Measurements from ENCODE around the gene HBS1L. TPM values are rescaled to one million over a fixed set of nuclear protein-coding genes. Genes with fewer than 3 reads are reported as not detected.

HBS1L gene
- total and polyA plus RNA-seq, 9 of the 15 experiments (the other 6 are each of a cell fraction or from before 2014, with no cell fraction given): 101 to 199 (median 145) TPM

DNA sequence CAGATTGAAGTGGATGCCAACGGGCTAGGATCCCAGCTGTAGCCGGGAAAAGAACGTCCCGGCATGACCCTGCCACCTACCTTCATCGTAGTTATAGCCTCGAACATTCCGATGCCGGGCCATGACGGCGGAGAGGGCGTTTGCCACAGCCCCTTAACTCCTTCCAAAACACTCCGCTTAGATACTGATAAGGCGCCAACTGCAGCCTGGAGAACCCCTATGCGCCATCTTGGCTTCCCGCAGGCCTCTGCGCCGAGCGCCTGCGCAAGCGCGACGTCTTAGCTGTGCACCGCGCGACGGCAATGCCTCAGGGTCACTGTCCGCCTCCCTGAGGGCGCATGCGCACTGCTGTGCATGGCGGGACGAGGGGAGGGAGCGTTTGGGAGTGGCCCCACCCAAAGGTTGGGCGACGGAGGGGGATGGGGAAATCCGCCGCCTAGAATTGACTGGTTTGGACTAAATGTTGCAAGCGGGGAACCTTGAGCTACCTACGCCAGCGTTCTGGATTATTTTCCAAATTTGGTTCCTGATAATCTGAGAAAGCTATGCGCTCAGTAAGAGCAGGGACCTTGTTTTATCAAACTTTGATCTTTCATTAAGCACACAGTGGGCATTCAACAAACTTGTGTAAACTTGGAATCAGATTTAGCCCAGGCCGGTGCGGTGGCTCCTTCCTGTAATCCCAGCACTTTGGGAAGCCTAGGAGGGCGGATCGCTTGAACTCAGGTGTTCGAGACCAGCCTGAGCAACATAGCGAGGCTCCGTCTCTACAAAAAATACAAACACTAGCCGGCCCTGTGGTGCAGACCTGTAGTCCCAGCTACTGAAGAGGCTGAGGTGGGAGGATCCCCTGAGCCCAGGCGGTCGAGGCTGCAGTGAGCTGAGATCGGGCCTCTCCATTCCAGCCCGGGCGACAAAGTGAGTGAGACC, at the start of gene HBS1L (continued):
- TF ChIP-seq, protein P1, sequence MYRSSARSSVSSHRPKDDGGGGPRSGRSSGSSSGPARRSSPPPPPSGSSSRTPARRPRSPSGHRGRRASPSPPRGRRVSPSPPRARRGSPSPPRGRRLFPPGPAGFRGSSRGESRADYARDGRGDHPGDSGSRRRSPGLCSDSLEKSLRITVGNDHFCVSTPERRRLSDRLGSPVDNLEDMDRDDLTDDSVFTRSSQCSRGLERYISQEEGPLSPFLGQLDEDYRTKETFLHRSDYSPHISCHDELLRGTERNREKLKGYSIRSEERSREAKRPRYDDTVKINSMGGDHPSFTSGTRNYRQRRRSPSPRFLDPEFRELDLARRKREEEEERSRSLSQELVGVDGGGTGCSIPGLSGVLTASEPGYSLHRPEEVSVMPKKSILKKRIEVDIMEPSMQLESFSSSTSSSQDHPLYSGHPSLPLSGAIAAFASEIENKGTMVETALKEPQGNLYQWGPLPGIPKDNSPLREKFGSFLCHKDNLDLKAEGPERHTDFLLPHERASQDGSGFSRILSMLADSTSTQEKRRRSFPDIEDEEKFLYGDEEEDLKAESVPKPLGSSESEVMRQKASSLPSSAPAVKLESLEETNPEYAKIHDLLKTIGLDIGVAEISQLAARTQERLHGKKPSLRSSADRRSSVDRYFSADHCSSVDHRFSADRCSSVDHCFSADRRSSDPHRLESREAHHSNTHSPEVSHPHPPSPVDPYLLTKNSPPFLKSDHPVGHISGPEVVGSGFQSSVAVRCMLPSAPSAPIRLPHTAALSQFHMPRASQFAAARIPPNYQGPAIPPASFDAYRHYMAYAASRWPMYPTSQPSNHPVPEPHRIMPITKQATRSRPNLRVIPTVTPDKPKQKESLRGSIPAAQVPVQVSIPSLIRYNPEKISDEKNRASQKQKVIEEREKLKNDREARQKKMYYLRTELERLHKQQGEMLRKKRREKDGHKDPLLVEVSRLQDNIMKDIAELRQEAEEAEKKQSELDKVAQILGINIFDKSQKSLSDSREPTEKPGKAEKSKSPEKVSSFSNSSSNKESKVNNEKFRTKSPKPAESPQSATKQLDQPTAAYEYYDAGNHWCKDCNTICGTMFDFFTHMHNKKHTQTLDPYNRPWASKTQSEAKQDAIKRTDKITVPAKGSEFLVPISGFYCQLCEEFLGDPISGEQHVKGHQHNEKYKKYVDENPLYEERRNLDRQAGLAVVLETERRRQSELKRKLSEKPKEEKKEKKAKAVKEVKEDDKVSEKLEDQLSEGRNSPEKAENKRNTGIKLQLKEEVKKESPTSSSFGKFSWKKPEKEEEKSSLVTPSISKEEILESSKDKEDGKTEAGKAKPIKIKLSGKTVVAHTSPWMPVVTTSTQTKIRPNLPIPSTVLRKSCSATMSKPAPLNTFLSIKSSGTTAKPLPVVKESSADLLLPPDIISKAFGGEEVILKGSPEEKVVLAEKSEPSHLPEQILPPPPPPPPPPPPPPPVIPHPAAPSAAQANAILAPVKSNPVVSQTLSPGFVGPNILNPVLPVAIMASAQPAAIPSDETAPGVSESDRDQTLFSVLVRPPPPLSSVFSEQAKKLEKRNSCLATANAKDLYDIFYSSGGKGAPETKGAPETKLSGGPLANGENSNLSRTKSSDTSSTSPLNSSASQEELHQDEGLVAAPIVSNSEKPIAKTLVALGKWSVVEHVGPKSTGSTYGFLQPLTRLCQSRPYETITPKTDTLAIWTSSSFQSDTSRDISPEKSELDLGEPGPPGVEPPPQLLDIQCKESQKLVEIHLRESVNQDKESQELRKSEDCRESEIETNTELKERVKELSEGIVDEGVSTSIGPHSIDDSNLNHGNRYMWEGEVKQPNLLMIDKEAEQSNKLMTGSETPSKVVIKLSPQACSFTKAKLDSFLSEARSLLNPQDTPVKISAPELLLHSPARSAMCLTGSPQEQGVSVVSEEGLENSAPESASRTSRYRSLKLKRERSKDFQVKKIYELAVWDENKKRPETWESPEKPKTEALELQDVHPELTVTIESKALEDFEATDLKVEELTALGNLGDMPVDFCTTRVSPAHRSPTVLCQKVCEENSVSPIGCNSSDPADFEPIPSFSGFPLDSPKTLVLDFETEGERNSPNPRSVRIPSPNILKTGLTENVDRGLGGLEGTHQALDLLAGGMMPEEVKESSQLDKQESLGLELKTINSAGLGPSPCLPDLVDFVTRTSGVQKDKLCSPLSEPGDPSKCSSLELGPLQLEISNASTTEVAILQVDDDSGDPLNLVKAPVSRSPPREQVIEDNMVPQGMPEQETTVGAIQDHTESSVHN (IDR thresholded peaks at IDR 0.05; ENCODE audit: borderline replicate concordance in 1 of 2, low read depth in 1 of 2): no peak
- TF ChIP-seq HEY1 (CRISPR knock-in tag; IDR thresholded peaks at IDR 0.05; ENCODE audit: borderline replicate concordance) (no peak), ZNF224 (CRISPR knock-in tag; IDR thresholded peaks at IDR 0.05) (no peak), MAZ (CRISPR knock-in tag; conservative IDR thresholded peaks at IDR 0.05 in 1 of 2, IDR thresholded peaks at IDR 0.05 in 1 of 2) (peak; percentile 95 to 99), ZNF444 (CRISPR knock-in tag; IDR thresholded peaks at IDR 0.05) (no peak), ZEB2 (IDR thresholded peaks at IDR 0.05) (no peak), DNMT1 (IDR thresholded peaks at IDR 0.05) (no peak)
- TF ChIP-seq, protein P2, sequence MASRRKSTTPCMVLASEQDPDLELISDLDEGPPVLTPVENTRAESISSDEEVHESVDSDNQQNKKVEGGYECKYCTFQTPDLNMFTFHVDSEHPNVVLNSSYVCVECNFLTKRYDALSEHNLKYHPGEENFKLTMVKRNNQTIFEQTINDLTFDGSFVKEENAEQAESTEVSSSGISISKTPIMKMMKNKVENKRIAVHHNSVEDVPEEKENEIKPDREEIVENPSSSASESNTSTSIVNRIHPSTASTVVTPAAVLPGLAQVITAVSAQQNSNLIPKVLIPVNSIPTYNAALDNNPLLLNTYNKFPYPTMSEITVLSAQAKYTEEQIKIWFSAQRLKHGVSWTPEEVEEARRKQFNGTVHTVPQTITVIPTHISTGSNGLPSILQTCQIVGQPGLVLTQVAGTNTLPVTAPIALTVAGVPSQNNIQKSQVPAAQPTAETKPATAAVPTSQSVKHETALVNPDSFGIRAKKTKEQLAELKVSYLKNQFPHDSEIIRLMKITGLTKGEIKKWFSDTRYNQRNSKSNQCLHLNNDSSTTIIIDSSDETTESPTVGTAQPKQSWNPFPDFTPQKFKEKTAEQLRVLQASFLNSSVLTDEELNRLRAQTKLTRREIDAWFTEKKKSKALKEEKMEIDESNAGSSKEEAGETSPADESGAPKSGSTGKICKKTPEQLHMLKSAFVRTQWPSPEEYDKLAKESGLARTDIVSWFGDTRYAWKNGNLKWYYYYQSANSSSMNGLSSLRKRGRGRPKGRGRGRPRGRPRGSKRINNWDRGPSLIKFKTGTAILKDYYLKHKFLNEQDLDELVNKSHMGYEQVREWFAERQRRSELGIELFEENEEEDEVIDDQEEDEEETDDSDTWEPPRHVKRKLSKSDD (conservative IDR thresholded peaks at IDR 0.05; ENCODE audit: low read length): peak; percentile 36; the same call in 1 of the 2 replicates
- TF ChIP-seq, protein P3, sequence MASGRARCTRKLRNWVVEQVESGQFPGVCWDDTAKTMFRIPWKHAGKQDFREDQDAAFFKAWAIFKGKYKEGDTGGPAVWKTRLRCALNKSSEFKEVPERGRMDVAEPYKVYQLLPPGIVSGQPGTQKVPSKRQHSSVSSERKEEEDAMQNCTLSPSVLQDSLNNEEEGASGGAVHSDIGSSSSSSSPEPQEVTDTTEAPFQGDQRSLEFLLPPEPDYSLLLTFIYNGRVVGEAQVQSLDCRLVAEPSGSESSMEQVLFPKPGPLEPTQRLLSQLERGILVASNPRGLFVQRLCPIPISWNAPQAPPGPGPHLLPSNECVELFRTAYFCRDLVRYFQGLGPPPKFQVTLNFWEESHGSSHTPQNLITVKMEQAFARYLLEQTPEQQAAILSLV (tag; IDR thresholded peaks at IDR 0.05): no peak
- TF ChIP-seq, protein P4, sequence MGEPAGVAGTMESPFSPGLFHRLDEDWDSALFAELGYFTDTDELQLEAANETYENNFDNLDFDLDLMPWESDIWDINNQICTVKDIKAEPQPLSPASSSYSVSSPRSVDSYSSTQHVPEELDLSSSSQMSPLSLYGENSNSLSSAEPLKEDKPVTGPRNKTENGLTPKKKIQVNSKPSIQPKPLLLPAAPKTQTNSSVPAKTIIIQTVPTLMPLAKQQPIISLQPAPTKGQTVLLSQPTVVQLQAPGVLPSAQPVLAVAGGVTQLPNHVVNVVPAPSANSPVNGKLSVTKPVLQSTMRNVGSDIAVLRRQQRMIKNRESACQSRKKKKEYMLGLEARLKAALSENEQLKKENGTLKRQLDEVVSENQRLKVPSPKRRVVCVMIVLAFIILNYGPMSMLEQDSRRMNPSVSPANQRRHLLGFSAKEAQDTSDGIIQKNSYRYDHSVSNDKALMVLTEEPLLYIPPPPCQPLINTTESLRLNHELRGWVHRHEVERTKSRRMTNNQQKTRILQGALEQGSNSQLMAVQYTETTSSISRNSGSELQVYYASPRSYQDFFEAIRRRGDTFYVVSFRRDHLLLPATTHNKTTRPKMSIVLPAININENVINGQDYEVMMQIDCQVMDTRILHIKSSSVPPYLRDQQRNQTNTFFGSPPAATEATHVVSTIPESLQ (CRISPR knock-in tag; IDR thresholded peaks at IDR 0.05): no peak
